Panc1 (cell line): Measurements from ENCODE around the gene HK1. TPM values are rescaled to one million over a fixed set of nuclear protein-coding genes. Genes with fewer than 3 reads are reported as not detected.

Experiments
- ATAC-seq: fragments of 200-7000 bp; cut with Tn5 transposase; 2 replicates; pipeline ENCODE4 v1.9.1; 2020; ENCODE audit warnings: mild to moderate bottlenecking, moderate library complexity
- BruUV-seq: library from RNA; stranded (reverse); fragments of 400-500 nt; replicated peaks from 2 replicates; lab custom pipeline; 2021; lab: Mats Ljungman, UMichigan
- CTCF ChIA-PET: fragments of 300-600 bp; sonication (Branson Sonifier 250); formaldehyde crosslinking; loops from one replicate; lab custom pipeline; 2022; ENCODE audit warnings: antibody characterized with exemption; lab: Charles Lee
- POLR2A ChIA-PET: fragments of 300-600 bp; sonication (Branson Sonifier 250); formaldehyde crosslinking; loops from one replicate; lab custom pipeline; 2022; ENCODE audit warnings: antibody characterized with exemption; lab: Charles Lee
- DNase-seq: peaks from one replicate; pipeline ENCODE4 v3.0.0-alpha.2; 2010; ENCODE audit warnings: low read depth, low spot score
- H3K27ac ChIP-seq: 2 replicates; pipeline ENCODE4 v1.5.1; 2011; ENCODE audit warnings: mild to moderate bottlenecking, low read length, inconsistent platforms
- H3K27me3 ChIP-seq: fragments of 200-500 bp; sonication (Bioruptor generic); 2 replicates; pipeline ENCODE4 v1.6.0; 2014; ENCODE audit warnings: low read length, inconsistent platforms; ENCODE audit not compliant: control insufficient read depth, insufficient read depth
- H3K36me3 ChIP-seq: fragments of 200-500 bp; sonication (Bioruptor generic); 2 replicates; pipeline ENCODE4 v1.5.1; 2014; ENCODE audit warnings: inconsistent platforms, mild to moderate bottlenecking, low read length, moderate library complexity; ENCODE audit not compliant: control insufficient read depth, insufficient read depth
- H3K4me1 ChIP-seq: 2 replicates; pipeline ENCODE4 v1.5.1; 2011; ENCODE audit warnings: inconsistent platforms, mild to moderate bottlenecking, low read length, moderate library complexity; ENCODE audit not compliant: control insufficient read depth, insufficient read depth
- H3K4me3 ChIP-seq, 2 experiments: 2 replicates each; pipeline ENCODE4 v1.5.1; 2011 to 2012; ENCODE audit warnings: low read depth in 2 of 2, low read length in 2 of 2, mild to moderate bottlenecking in 2 of 2, inconsistent platforms in 1 of 2, moderate library complexity in 1 of 2
- H3K9me3 ChIP-seq: fragments of 200-500 bp; sonication (Bioruptor generic); 2 replicates; pipeline ENCODE4 v1.5.1; 2014; ENCODE audit warnings: low read depth, mild to moderate bottlenecking, inconsistent platforms, low read length, moderate library complexity; ENCODE audit not compliant: control insufficient read depth, insufficient read depth
- CTCF ChIP-seq: fragments of 450-650 bp; IDR thresholded peaks from 2 replicates; pipeline ENCODE4 v1.5.1; 2017; ENCODE audit warnings: mild to moderate bottlenecking
- POLR2AphosphoS5 ChIP-seq: IDR thresholded peaks from 2 replicates; pipeline ENCODE4 v1.6.1; 2012; ENCODE audit warnings: mild to moderate bottlenecking, low read depth, low read length, moderate library complexity
- REST ChIP-seq, 2 experiments: IDR thresholded peaks; 2 replicates each; pipeline ENCODE4 v1.6.1; 2011 to 2012; ENCODE audit warnings: low read depth in 2 of 2, control low read depth in 1 of 2, low read length in 1 of 2, mild to moderate bottlenecking in 1 of 2, moderate library complexity in 1 of 2; ENCODE audit not compliant: insufficient read depth in 1 of 2
- SIN3A ChIP-seq: IDR thresholded peaks from 2 replicates; pipeline ENCODE4 v1.6.1; 2012; ENCODE audit warnings: low read depth, mild to moderate bottlenecking, low read length, moderate library complexity, borderline replicate concordance; ENCODE audit not compliant: insufficient read depth
- TCF7L2 ChIP-seq: IDR thresholded peaks from 2 replicates; pipeline ENCODE4 v1.6.1; 2011; ENCODE audit warnings: mild to moderate bottlenecking, low read depth, low read length, inconsistent platforms
- in situ Hi-C: cut with HindIII; loops from 2 replicates; pipeline ENCODE4 v1.10.0; 2016; ENCODE audit warnings: low sequenced_read_pairs, low pct_unique_long_range_greater_than_20kb
- intact Hi-C: fragments of 100-400 bp; cut with micrococcal nuclease; formaldehyde crosslinking; loops from one replicate; pipeline ENCODE4 v1.10.0; 2022; ENCODE audit not compliant: unreplicated experiment
- total RNA-seq: library from RNA; stranded (reverse); gene quantifications from one replicate; pipeline ENCODE4 v1.2.1, GENCODE V29; 2021; ENCODE audit not compliant: unreplicated experiment

HK1 gene
- total RNA-seq, 1 experiment from 2014 or later, result 74.4 TPM

- BruUV-seq, result no TSS peak
- ATAC-seq (0 out of 2 replicates have a peak, but pooled peaks have one; percentile 15), DNase-seq (no peak)
- Histone ChIP-seq H3K9me3 (no peaks in the 10 kb centered on the region), H3K27ac (no peak overlapping the region), H3K27me3 (no peaks in the 10 kb centered on the region), H3K4me3 (no peak overlapping the region), H3K36me3 (no peaks in the 10 kb centered on the region), H3K4me1 (peaks cover 11% of the 10 kb centered on the region; the same call in 1 of the 2 replicates)
- CTCF ChIA-PET, result interaction anchor here (0.6 kb wide), 1 partner anchor 8 kb away, joined by 10 read pairs; no protein-coding TSS in a partner anchor
- in situ Hi-C loops (no loop called here), intact Hi-C loops (no loop called here)
- TF ChIP-seq POLR2AphosphoS5 (no peak), SIN3A (no peak), TCF7L2 (no peak), REST (IDR thresholded peaks at IDR 0.05; ENCODE audit: insufficient read depth in 1 of 2, low read depth in 2 of 2, low read length in 1 of 2) (no peak), CTCF (no peak)
- POLR2A ChIA-PET, result no interaction called here
Observed at GRCh38 chr10:69335063-69335587, 56.8 kb downstream of the HK1 start.

GRCh38 chr10:69335613-69336012, 57.3 kb downstream of the HK1 start:
- BruUV-seq, result no TSS peak
- DNase-seq, result no peak
- ChIA-PET POLR2A (no interaction called here), CTCF (no interaction called here)
- in situ Hi-C loops, result no loop called here
- TF ChIP-seq SIN3A, result no peak
- no peak for TF ChIP-seq CTCF
- TF ChIP-seq REST (IDR thresholded peaks at IDR 0.05; ENCODE audit: insufficient read depth in 1 of 2, low read depth in 2 of 2, low read length in 1 of 2), result no peak
- TF ChIP-seq POLR2AphosphoS5, result no peak
- no peak for TF ChIP-seq TCF7L2
- intact Hi-C loops, result no loop called here
- Histone ChIP-seq H3K27me3 (no peaks in the 10 kb centered on the region), H3K9me3 (no peaks in the 10 kb centered on the region), H3K4me3 (no peak overlapping the region), H3K27ac (no peak overlapping the region), H3K4me1 (peaks cover 11% of the 10 kb centered on the region; the same call in 1 of the 2 replicates), H3K36me3 (no peaks in the 10 kb centered on the region)
- no peak for ATAC-seq
